ENCODE results near the gene IMPDH1. TPM values are rescaled to one million over a fixed set of nuclear protein-coding genes. Genes with fewer than 3 reads are reported as not detected.

The IMPDH1 gene
- total and polyA plus RNA-seq, 2 donors, result 11.3 to 27.2 TPM

GRCh38 chr7:128425850-128426249, 16.1 kb upstream of the IMPDH1 start:
- H3K27ac ChIP-seq (ENCODE audit: low read depth in 1 of 2, low read length in 1 of 2), result no peak overlapping the region
- H3K36me3 ChIP-seq (ENCODE audit: control insufficient read depth in 2 of 2, insufficient read depth in 2 of 2, low read length in 1 of 2), result no peaks in the 10 kb centered on the region
- peak in 7 of 9 donors; percentile 44 to 79 (median 57) for DNase-seq (ENCODE audit: low read depth in 6 of 9, low spot score in 9 of 9)
- no peak overlapping the region for H3K4me3 ChIP-seq (ENCODE audit: low read length in 2 of 2)
- H3K4me1 ChIP-seq (ENCODE audit: control insufficient read depth in 2 of 2, insufficient read depth in 2 of 2, low read length in 2 of 2), result no peaks in the 10 kb centered on the region
- no peaks in the 10 kb centered on the region for H3K9me3 ChIP-seq (ENCODE audit: control insufficient read depth in 2 of 2, insufficient read depth in 1 of 2, low read length in 1 of 2)
- peaks cover 0 to 2% of the 10 kb centered on the region in 2 donors for H3K27me3 ChIP-seq (ENCODE audit: control insufficient read depth in 2 of 2, insufficient read depth in 1 of 2, low read length in 1 of 2)
- WGBS, result 51% methylated on average over 4 of the region's 4 CpGs

- no peaks in the 10 kb centered on the region for H3K36me3 ChIP-seq (ENCODE audit: control insufficient read depth in 2 of 2, insufficient read depth in 2 of 2, low read length in 1 of 2)
- H3K4me1 ChIP-seq (ENCODE audit: control insufficient read depth in 2 of 2, insufficient read depth in 2 of 2, low read length in 2 of 2), result no peaks in the 10 kb centered on the region
- DNase-seq (ENCODE audit: low read depth in 6 of 9, low spot score in 9 of 9), result no peak
- 94% methylated on average over 1 of the region's 1 CpG for WGBS
- H3K4me3 ChIP-seq (ENCODE audit: low read length in 2 of 2), result no peak overlapping the region
- no peaks in the 10 kb centered on the region for H3K27me3 ChIP-seq (ENCODE audit: control insufficient read depth in 2 of 2, insufficient read depth in 1 of 2, low read length in 1 of 2)
- no peak overlapping the region for H3K27ac ChIP-seq (ENCODE audit: low read depth in 1 of 2, low read length in 1 of 2)
- H3K9me3 ChIP-seq (ENCODE audit: control insufficient read depth in 2 of 2, insufficient read depth in 1 of 2, low read length in 1 of 2), result no peaks in the 10 kb centered on the region
Measured at GRCh38 chr7:128424686-128425275, 15.0 kb upstream of the IMPDH1 start.

- no peaks in the 10 kb centered on the region for H3K36me3 ChIP-seq (ENCODE audit: control insufficient read depth in 2 of 2, insufficient read depth in 2 of 2, low read length in 1 of 2)
- H3K4me3 ChIP-seq (ENCODE audit: low read length in 2 of 2), result no peak overlapping the region
- no peak for DNase-seq (ENCODE audit: low read depth in 6 of 9, low spot score in 9 of 9)
- no peaks in the 10 kb centered on the region for H3K27me3 ChIP-seq (ENCODE audit: control insufficient read depth in 2 of 2, insufficient read depth in 1 of 2, low read length in 1 of 2)
- no peaks in the 10 kb centered on the region for H3K9me3 ChIP-seq (ENCODE audit: control insufficient read depth in 2 of 2, insufficient read depth in 1 of 2, low read length in 1 of 2)
- H3K4me1 ChIP-seq (ENCODE audit: control insufficient read depth in 2 of 2, insufficient read depth in 2 of 2, low read length in 2 of 2), result no peaks in the 10 kb centered on the region
- H3K27ac ChIP-seq (ENCODE audit: low read depth in 1 of 2, low read length in 1 of 2), result no peak overlapping the region
- WGBS, result 93% methylated on average over 3 of the region's 3 CpGs
Measured at GRCh38 chr7:128422842-128423241, 13.1 kb upstream of the IMPDH1 start.

- Histone ChIP-seq H3K27me3 (ENCODE audit: control insufficient read depth in 2 of 2, insufficient read depth in 1 of 2, low read length in 1 of 2) (no peaks in the 10 kb centered on the region), H3K27ac (ENCODE audit: low read depth in 1 of 2, low read length in 1 of 2) (no peak overlapping the region), H3K4me3 (ENCODE audit: low read length in 2 of 2) (no peak overlapping the region), H3K9me3 (ENCODE audit: control insufficient read depth in 2 of 2, insufficient read depth in 1 of 2, low read length in 1 of 2) (no peaks in the 10 kb centered on the region), H3K36me3 (ENCODE audit: control insufficient read depth in 2 of 2, insufficient read depth in 2 of 2, low read length in 1 of 2) (no peaks in the 10 kb centered on the region), H3K4me1 (ENCODE audit: control insufficient read depth in 2 of 2, insufficient read depth in 2 of 2, low read length in 2 of 2) (no peaks in the 10 kb centered on the region)
- DNase-seq (ENCODE audit: low read depth in 6 of 9, low spot score in 9 of 9), result no peak
- 91% methylated on average over 1 of the region's 1 CpG for WGBS
Measured at GRCh38 chr7:128422037-128422436, 12.3 kb upstream of the IMPDH1 start.

GRCh38 chr7:128421384-128421783, 11.6 kb upstream of the IMPDH1 start:
- Histone ChIP-seq H3K4me1 (ENCODE audit: control insufficient read depth in 2 of 2, insufficient read depth in 2 of 2, low read length in 2 of 2) (no peaks in the 10 kb centered on the region), H3K27me3 (ENCODE audit: control insufficient read depth in 2 of 2, insufficient read depth in 1 of 2, low read length in 1 of 2) (no peaks in the 10 kb centered on the region), H3K36me3 (ENCODE audit: control insufficient read depth in 2 of 2, insufficient read depth in 2 of 2, low read length in 1 of 2) (no peaks in the 10 kb centered on the region), H3K9me3 (ENCODE audit: control insufficient read depth in 2 of 2, insufficient read depth in 1 of 2, low read length in 1 of 2) (no peaks in the 10 kb centered on the region), H3K4me3 (ENCODE audit: low read length in 2 of 2) (no peak overlapping the region), H3K27ac (ENCODE audit: low read depth in 1 of 2, low read length in 1 of 2) (no peak overlapping the region)
- DNase-seq (ENCODE audit: low read depth in 6 of 9, low spot score in 9 of 9), result no peak
- 100% methylated on average over 1 of the region's 1 CpG for WGBS

GRCh38 chr7:128420773-128421172, 11.0 kb upstream of the IMPDH1 start:
- Histone ChIP-seq H3K9me3 (ENCODE audit: control insufficient read depth in 2 of 2, insufficient read depth in 1 of 2, low read length in 1 of 2) (no peaks in the 10 kb centered on the region), H3K36me3 (ENCODE audit: control insufficient read depth in 2 of 2, insufficient read depth in 2 of 2, low read length in 1 of 2) (no peaks in the 10 kb centered on the region)
- 90% methylated on average over 1 of the region's 1 CpG for WGBS

GRCh38 chr7:128419257-128419656, 9.5 kb upstream of the IMPDH1 start:
- 99% methylated on average over 7 of the region's 7 CpGs for WGBS
- no peaks in the 10 kb centered on the region for H3K9me3 ChIP-seq (ENCODE audit: control insufficient read depth in 2 of 2, insufficient read depth in 1 of 2, low read length in 1 of 2)
- no peaks in the 10 kb centered on the region for H3K27me3 ChIP-seq (ENCODE audit: control insufficient read depth in 2 of 2, insufficient read depth in 1 of 2, low read length in 1 of 2)
- H3K36me3 ChIP-seq (ENCODE audit: control insufficient read depth in 2 of 2, insufficient read depth in 2 of 2, low read length in 1 of 2), result no peaks in the 10 kb centered on the region
- H3K27ac ChIP-seq (ENCODE audit: low read depth in 1 of 2, low read length in 1 of 2), result no peak overlapping the region
- no peaks in the 10 kb centered on the region for H3K4me1 ChIP-seq (ENCODE audit: control insufficient read depth in 2 of 2, insufficient read depth in 2 of 2, low read length in 2 of 2)
- no peak overlapping the region for H3K4me3 ChIP-seq (ENCODE audit: low read length in 2 of 2)
- DNase-seq (ENCODE audit: low read depth in 6 of 9, low spot score in 9 of 9), result no peak

More at GRCh38 chr7:128420773-128421172, 11.0 kb upstream of the IMPDH1 start:
- Histone ChIP-seq H3K27me3 (ENCODE audit: control insufficient read depth in 2 of 2, insufficient read depth in 1 of 2, low read length in 1 of 2) (no peaks in the 10 kb centered on the region), H3K4me3 (ENCODE audit: low read length in 2 of 2) (no peak overlapping the region), H3K4me1 (ENCODE audit: control insufficient read depth in 2 of 2, insufficient read depth in 2 of 2, low read length in 2 of 2) (no peaks in the 10 kb centered on the region), H3K27ac (ENCODE audit: low read depth in 1 of 2, low read length in 1 of 2) (no peak overlapping the region)
- no peak for DNase-seq (ENCODE audit: low read depth in 6 of 9, low spot score in 9 of 9)

- DNase-seq (ENCODE audit: low read depth in 6 of 9, low spot score in 9 of 9), result no peak
- 95% methylated on average over 3 of the region's 3 CpGs for WGBS
- Histone ChIP-seq H3K4me3 (ENCODE audit: low read length in 2 of 2) (no peak overlapping the region), H3K27me3 (ENCODE audit: control insufficient read depth in 2 of 2, insufficient read depth in 1 of 2, low read length in 1 of 2) (peaks cover 0 to 5% of the 10 kb centered on the region in 2 donors), H3K9me3 (ENCODE audit: control insufficient read depth in 2 of 2, insufficient read depth in 1 of 2, low read length in 1 of 2) (no peaks in the 10 kb centered on the region), H3K4me1 (ENCODE audit: control insufficient read depth in 2 of 2, insufficient read depth in 2 of 2, low read length in 2 of 2) (no peaks in the 10 kb centered on the region), H3K27ac (ENCODE audit: low read depth in 1 of 2, low read length in 1 of 2) (no peak overlapping the region), H3K36me3 (ENCODE audit: control insufficient read depth in 2 of 2, insufficient read depth in 2 of 2, low read length in 1 of 2) (no peaks in the 10 kb centered on the region)
Measured at GRCh38 chr7:128417071-128417470, 7.3 kb upstream of the IMPDH1 start.

- Histone ChIP-seq H3K36me3 (ENCODE audit: control insufficient read depth in 2 of 2, insufficient read depth in 2 of 2, low read length in 1 of 2) (no peaks in the 10 kb centered on the region), H3K27me3 (ENCODE audit: control insufficient read depth in 2 of 2, insufficient read depth in 1 of 2, low read length in 1 of 2) (peaks cover 0 to 21% of the 10 kb centered on the region in 2 donors), H3K4me1 (ENCODE audit: control insufficient read depth in 2 of 2, insufficient read depth in 2 of 2, low read length in 2 of 2) (peaks cover 2 to 3% of the 10 kb centered on the region in 2 donors), H3K27ac (ENCODE audit: low read depth in 1 of 2, low read length in 1 of 2) (no peak overlapping the region), H3K4me3 (ENCODE audit: low read length in 2 of 2) (no peak overlapping the region), H3K9me3 (ENCODE audit: control insufficient read depth in 2 of 2, insufficient read depth in 1 of 2, low read length in 1 of 2) (no peaks in the 10 kb centered on the region)
- no peak for DNase-seq (ENCODE audit: low read depth in 6 of 9, low spot score in 9 of 9)
- 97% methylated on average over 4 of the region's 4 CpGs for WGBS
Measured at GRCh38 chr7:128415217-128415785, 5.5 kb upstream of the IMPDH1 start.

Data from thymus (tissue), 11 donors.